Activated naive CD4-positive, alpha-beta T cell treated with anti-CD3 and anti-CD28 coated beads for 36 hours (primary cell): Measurements from ENCODE around the gene GBP3. TPM values are rescaled to one million over a fixed set of nuclear protein-coding genes. Genes with fewer than 3 reads are reported as not detected.
A peak's percentile ranks its signal among the peaks of the same experiment; 100 is the strongest.
"Not testable (repeated sequence)": the region's sequence is repeated elsewhere in the genome, so short reads cannot be mapped to it uniquely, and the experiment has no call there.

ENCODE experiments used
- CTCF ChIA-PET: fragments of 350-600 bp; sonication (Branson Sonifier 250); formaldehyde crosslinking; loops from one replicate; lab custom pipeline; 2021; ENCODE audit warnings: antibody characterized with exemption; lab: Charles Lee
- DNase-seq: peaks from one replicate; pipeline ENCODE4 v3.0.0-alpha.2; 2020
- H3K27ac Mint-ChIP-seq: one replicate; pipeline ENCODE4 v1.8.0; 2021; ENCODE audit warnings: mild to moderate bottlenecking, mixed read lengths
- H3K27me3 Mint-ChIP-seq: one replicate; pipeline ENCODE4 v1.8.0; 2021; ENCODE audit warnings: low read depth, mixed read lengths
- H3K36me3 Mint-ChIP-seq: one replicate; pipeline ENCODE4 v1.8.0; 2021; ENCODE audit warnings: low read depth, mixed read lengths
- H3K4me1 Mint-ChIP-seq: one replicate; pipeline ENCODE4 v1.8.0; 2021; ENCODE audit warnings: low read depth, mixed read lengths
- H3K4me3 Mint-ChIP-seq: one replicate; pipeline ENCODE4 v1.8.0; 2021; ENCODE audit warnings: mild to moderate bottlenecking, moderate library complexity, mixed read lengths
- H3K9me3 Mint-ChIP-seq: one replicate; pipeline ENCODE4 v1.8.0; 2021; ENCODE audit warnings: mixed read lengths
- intact Hi-C: fragments of 100-400 bp; cut with micrococcal nuclease; formaldehyde crosslinking; loops from one replicate; pipeline ENCODE4 v1.15.1; 2023
- total RNA-seq, 2 experiments: library from RNA; stranded (reverse); gene quantifications; one replicate each; pipeline ENCODE4 v1.2.3, GENCODE V29; 2021

The GBP3 gene
- total RNA-seq, 2 experiments from 2014 or later, result 1.4 to 1.8 TPM

GRCh38 chr1:88985692-88986091 is 37.0 kb downstream of the GBP3 start:
- peak overlapping the region; percentile 63 for H3K27ac Mint-ChIP-seq
- peak; percentile 51 for DNase-seq
- CTCF ChIA-PET, result interaction anchor here (0.9 to 3.4 kb wide), 6 partner anchors 12 to 376 kb away, joined by 3 to 23 read pairs (median 7); no protein-coding TSS in a partner anchor

GRCh38 chr1:88985032-88985431 is 37.6 kb downstream of the GBP3 start:
- Mint-ChIP-seq H3K27ac (peak overlapping the region; percentile 70), H3K9me3 (no peaks in the 10 kb centered on the region), H3K27me3 (no peaks in the 10 kb centered on the region), H3K4me1 (peaks cover 81% of the 10 kb centered on the region), H3K4me3 (no peak overlapping the region), H3K36me3 (peaks cover 46% of the 10 kb centered on the region)
- CTCF ChIA-PET, result interaction anchor here (0.8 to 3.4 kb wide), 20 partner anchors 10 to 624 kb away, joined by 3 to 23 read pairs (median 6); partner anchors contain the start of genes GBP3, GBP5 and GBP6
- intact Hi-C loops, result loop anchor here (2.0 kb wide), 4 partner anchors 56 to 540 kb away; partner anchors contain the start of genes GBP4 and LRRC8B
- DNase-seq, result no peak

More at GRCh38 chr1:88985692-88986091, 37.0 kb downstream of the GBP3 start:
- no peaks in the 10 kb centered on the region for H3K27me3 Mint-ChIP-seq
- intact Hi-C loops, result loop anchor here (2.0 kb wide), 4 partner anchors 55 to 539 kb away; partner anchors contain the start of genes GBP4 and LRRC8B
- H3K4me3 Mint-ChIP-seq, result no peak overlapping the region
- peaks cover 44% of the 10 kb centered on the region for H3K36me3 Mint-ChIP-seq
- H3K9me3 Mint-ChIP-seq, result no peaks in the 10 kb centered on the region
- peaks cover 83% of the 10 kb centered on the region for H3K4me1 Mint-ChIP-seq

GRCh38 chr1:88984569-88984968 is 38.1 kb downstream of the GBP3 start:
- CTCF ChIA-PET, result interaction anchor here (0.6 to 3.4 kb wide), 33 partner anchors 9 to 624 kb away, joined by 3 to 23 read pairs (median 4); partner anchors contain the start of genes GBP3, GBP5 and GBP6
- Mint-ChIP-seq H3K4me1 (peaks cover 81% of the 10 kb centered on the region), H3K27me3 (no peaks in the 10 kb centered on the region), H3K27ac (peak overlapping the region; percentile 70), H3K9me3 (no peaks in the 10 kb centered on the region), H3K36me3 (peaks cover 45% of the 10 kb centered on the region), H3K4me3 (no peak overlapping the region)
- no peak for DNase-seq
- intact Hi-C loops, result loop anchor here (1.0 to 5.0 kb wide), 6 partner anchors 8 to 540 kb away; partner anchors contain the start of genes GBP4, KYAT3, LRRC8B and RBMXL1

GRCh38 chr1:88983791-88984559 is 38.7 kb downstream of the GBP3 start:
- no peaks in the 10 kb centered on the region for H3K27me3 Mint-ChIP-seq
- intact Hi-C loops, result loop anchor here (1.0 to 5.0 kb wide), 6 partner anchors 8 to 541 kb away; partner anchors contain the start of genes GBP4, KYAT3, LRRC8B and RBMXL1
- H3K4me1 Mint-ChIP-seq, result peaks cover 80% of the 10 kb centered on the region
- peak; percentile 42 for DNase-seq
- H3K27ac Mint-ChIP-seq, result peak overlapping the region; percentile 47
- H3K36me3 Mint-ChIP-seq, result peaks cover 48% of the 10 kb centered on the region
- CTCF ChIA-PET, result interaction anchor here (0.6 to 3.4 kb wide), 35 partner anchors 9 to 625 kb away, joined by 3 to 23 read pairs (median 4); partner anchors contain the start of genes GBP3, GBP5 and GBP6
- H3K9me3 Mint-ChIP-seq, result no peaks in the 10 kb centered on the region
- H3K4me3 Mint-ChIP-seq, result peak overlapping the region; percentile 27

GRCh38 chr1:88982055-88982454 is 40.6 kb downstream of the GBP3 start:
- Mint-ChIP-seq H3K4me3 (no peak overlapping the region), H3K36me3 (peaks cover 48% of the 10 kb centered on the region)
- CTCF ChIA-PET, result interaction anchor here (3.4 kb wide), 1 partner anchor 17 kb away, joined by 23 read pairs; no protein-coding TSS in a partner anchor

GRCh38 chr1:88981506-88981905 is 41.2 kb downstream of the GBP3 start:
- CTCF ChIA-PET, result interaction anchor here (0.6 kb wide), 1 partner anchor 217 kb away, joined by 3 read pairs; the partner anchor contains the start of gene GBP4
- H3K27ac Mint-ChIP-seq, result peak overlapping the region; percentile 43
- H3K27me3 Mint-ChIP-seq, H3K9me3 Mint-ChIP-seq, DNase-seq, H3K4me3 Mint-ChIP-seq: not testable (repeated sequence)
- peaks cover 70% of the 10 kb centered on the region for H3K4me1 Mint-ChIP-seq
- intact Hi-C loops, result loop anchor here (5.0 kb wide), 1 partner anchor 106 kb away; no protein-coding TSS in a partner anchor
- peaks cover 46% of the 10 kb centered on the region for H3K36me3 Mint-ChIP-seq

More at GRCh38 chr1:88982055-88982454, 40.6 kb downstream of the GBP3 start:
- peaks cover 74% of the 10 kb centered on the region for H3K4me1 Mint-ChIP-seq
- DNase-seq, result no peak
- no peaks in the 10 kb centered on the region for H3K9me3 Mint-ChIP-seq
- no peaks in the 10 kb centered on the region for H3K27me3 Mint-ChIP-seq
- peak overlapping the region; percentile 46 for H3K27ac Mint-ChIP-seq
- intact Hi-C loops, result loop anchor here (1.0 to 5.0 kb wide), 2 partner anchors 105 to 292 kb away; no protein-coding TSS in a partner anchor

- peaks cover 45% of the 10 kb centered on the region for H3K36me3 Mint-ChIP-seq
- CTCF ChIA-PET, result no interaction called here
- no peaks in the 10 kb centered on the region for H3K27me3 Mint-ChIP-seq
- no peak for DNase-seq
- no peaks in the 10 kb centered on the region for H3K9me3 Mint-ChIP-seq
- H3K27ac Mint-ChIP-seq, result no peak overlapping the region
- H3K4me1 Mint-ChIP-seq, result peaks cover 68% of the 10 kb centered on the region
- intact Hi-C loops, result loop anchor here (5.0 kb wide), 1 partner anchor 106 kb away; no protein-coding TSS in a partner anchor
- H3K4me3 Mint-ChIP-seq, result no peak overlapping the region
Measured at GRCh38 chr1:88980870-88981269, 41.8 kb downstream of the GBP3 start.

GRCh38 chr1:88979749-88980116 is 42.9 kb downstream of the GBP3 start:
- H3K4me3 Mint-ChIP-seq, result no peak overlapping the region
- H3K9me3 Mint-ChIP-seq, result no peaks in the 10 kb centered on the region
- H3K27me3 Mint-ChIP-seq, result no peaks in the 10 kb centered on the region
- peaks cover 59% of the 10 kb centered on the region for H3K4me1 Mint-ChIP-seq
- H3K36me3 Mint-ChIP-seq, result peaks cover 52% of the 10 kb centered on the region
- H3K27ac Mint-ChIP-seq, result no peak overlapping the region
- CTCF ChIA-PET, result no interaction called here
- DNase-seq, result no peak
- intact Hi-C loops, result loop anchor here (5.0 kb wide), 1 partner anchor 108 kb away; no protein-coding TSS in a partner anchor

- CTCF ChIA-PET, result interaction anchor here (0.7 kb wide), 1 partner anchor 334 kb away, joined by 3 read pairs; no protein-coding TSS in a partner anchor
- Mint-ChIP-seq H3K4me3 (no peak overlapping the region), H3K4me1 (peaks cover 60% of the 10 kb centered on the region), H3K9me3 (no peaks in the 10 kb centered on the region), H3K36me3 (peaks cover 53% of the 10 kb centered on the region), H3K27me3 (no peaks in the 10 kb centered on the region), H3K27ac (no peak overlapping the region)
- intact Hi-C loops, result no loop called here
- no peak for DNase-seq
Measured at GRCh38 chr1:88979054-88979748, 43.5 kb downstream of the GBP3 start.

GRCh38 chr1:88976235-88976634 is 46.4 kb downstream of the GBP3 start:
- Mint-ChIP-seq H3K27me3 (no peaks in the 10 kb centered on the region), H3K4me3 (no peak overlapping the region), H3K4me1 (peaks cover 47% of the 10 kb centered on the region), H3K9me3 (no peaks in the 10 kb centered on the region), H3K27ac (no peak overlapping the region), H3K36me3 (peaks cover 29% of the 10 kb centered on the region)
- DNase-seq, result no peak
- intact Hi-C loops, result no loop called here
- CTCF ChIA-PET, result interaction anchor here (1.8 to 2.2 kb wide), 2 partner anchors 8 to 477 kb away, joined by 5 to 13 read pairs; no protein-coding TSS in a partner anchor

GRCh38 chr1:88974616-88975172 is 48.0 kb downstream of the GBP3 start:
- H3K9me3 Mint-ChIP-seq, H3K4me3 Mint-ChIP-seq, H3K27ac Mint-ChIP-seq, DNase-seq, intact Hi-C loops, H3K27me3 Mint-ChIP-seq: not testable (repeated sequence)
- Mint-ChIP-seq H3K36me3 (peaks cover 20% of the 10 kb centered on the region), H3K4me1 (peaks cover 36% of the 10 kb centered on the region)
- CTCF ChIA-PET, result interaction anchor here (1.3 to 2.2 kb wide), 5 partner anchors 10 to 479 kb away, joined by 4 to 13 read pairs (median 5); partner anchors contain the start of gene GTF2B
